Kidney capillary endothelial cell (primary cell): ENCODE data around the gene STKLD1.
"Not testable (repeated sequence)": the region's sequence is repeated elsewhere in the genome, so short reads cannot be mapped to it uniquely, and the experiment has no call there.

ENCODE experiments used
- DNase-seq: peaks from one replicate; pipeline ENCODE4 v3.0.0-alpha.2; 2018; ENCODE audit warnings: low spot score

The STKLD1 gene

GRCh38 chr9:133375724-133376654 lies at the start of gene STKLD1, which contains the start of gene SURF4:
STKLD1 (plus strand) TSS chr9:133376366; CDS start chr9:133376474, 108 bp downstream.
SURF4 (minus strand) TSS chr9:133376060; CDS start chr9:133375969, 91 bp downstream.
- DNase-seq = peak; percentile 94

- DNase-seq = not testable (repeated sequence)
Observed at GRCh38 chr9:133327021-133327420, 49.1 kb upstream of the STKLD1 start.

GRCh38 chr9:133327834-133328484 lies 48.2 kb upstream of the STKLD1 start:
- no peak for DNase-seq

GRCh38 chr9:133329306-133330156 lies 46.6 kb upstream of the STKLD1 start:
- not testable (repeated sequence) for DNase-seq

GRCh38 chr9:133331221-133331620 lies 44.9 kb upstream of the STKLD1 start:
- no peak for DNase-seq

DNA sequence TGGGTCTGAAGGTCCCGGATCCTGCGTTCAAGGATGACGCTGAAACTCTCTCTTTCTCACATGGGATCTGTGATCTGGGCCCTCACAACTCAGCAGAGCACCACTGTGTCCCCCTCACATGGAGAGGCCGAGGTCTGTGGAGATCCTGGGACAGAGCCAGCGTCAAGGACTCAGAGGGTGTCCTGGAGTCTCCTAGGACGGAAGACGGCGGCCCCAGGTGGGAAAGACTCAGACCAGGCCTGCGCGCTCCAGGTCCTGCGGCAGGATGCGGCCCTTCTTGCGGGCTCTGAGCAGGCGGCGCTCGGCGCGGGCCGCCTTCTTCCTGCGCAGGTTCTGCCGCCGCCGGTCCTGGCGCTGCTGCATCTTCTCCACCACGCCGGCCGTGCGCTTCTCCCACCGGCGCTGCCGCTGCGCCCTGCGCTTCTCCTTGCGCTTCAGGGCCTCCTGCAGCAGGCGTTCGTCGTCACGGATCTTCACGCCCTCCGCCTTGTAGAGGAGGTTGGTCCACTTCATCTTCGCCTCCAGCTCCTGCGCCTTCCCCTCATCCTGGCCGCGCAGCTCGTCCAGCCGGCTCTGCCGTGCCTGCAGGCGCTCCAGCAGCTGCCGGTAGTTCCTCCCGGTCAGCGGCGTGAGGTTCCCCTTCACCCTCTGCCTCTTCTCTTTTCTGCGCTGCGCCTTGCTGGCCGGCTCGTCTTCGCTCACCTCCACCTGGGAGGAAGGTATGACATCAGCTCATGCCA lies 44.4 kb upstream of the STKLD1 start:
- DNase-seq = no peak

DNA sequence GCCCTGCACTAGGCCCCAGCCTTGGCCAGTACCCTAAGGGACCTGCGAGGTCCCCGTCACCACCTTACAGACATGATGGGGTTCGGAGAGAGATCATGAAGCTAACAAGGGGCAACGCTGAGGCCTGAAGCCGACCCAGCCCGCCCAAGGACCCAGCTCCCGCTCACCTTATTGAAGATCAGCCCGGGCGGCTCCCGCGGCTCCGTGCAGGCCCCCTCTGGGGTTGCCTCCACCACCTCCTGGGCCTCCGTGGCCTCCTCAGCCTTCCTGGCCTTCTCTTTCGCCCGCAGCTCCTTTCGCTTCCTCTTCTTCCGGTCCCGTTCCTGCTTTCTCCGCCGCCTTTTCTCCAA lies 43.8 kb upstream of the STKLD1 start:
- DNase-seq = no peak

GRCh38 chr9:133333011-133333410 lies 43.2 kb upstream of the STKLD1 start:
- no peak for DNase-seq

DNA sequence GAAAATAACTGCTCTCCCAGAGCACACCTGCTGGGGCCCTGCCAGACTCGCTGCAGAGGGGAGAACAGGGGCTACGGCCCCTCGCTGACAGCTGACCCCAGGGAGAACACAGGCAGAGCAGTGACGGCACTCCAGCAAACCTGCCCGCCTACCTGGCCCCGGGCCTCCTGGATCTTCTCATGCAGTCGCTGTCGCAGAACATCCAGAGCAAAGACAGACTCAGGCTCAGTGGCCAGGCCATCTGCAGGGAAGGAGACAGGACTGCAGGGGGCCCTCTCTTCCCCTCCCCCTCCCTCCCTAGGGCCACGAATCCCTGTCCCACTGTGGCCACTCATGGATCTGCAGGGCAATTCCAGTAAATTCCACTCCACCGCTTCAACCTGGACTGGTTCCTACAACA lies 42.6 kb upstream of the STKLD1 start:
- no peak for DNase-seq

DNA sequence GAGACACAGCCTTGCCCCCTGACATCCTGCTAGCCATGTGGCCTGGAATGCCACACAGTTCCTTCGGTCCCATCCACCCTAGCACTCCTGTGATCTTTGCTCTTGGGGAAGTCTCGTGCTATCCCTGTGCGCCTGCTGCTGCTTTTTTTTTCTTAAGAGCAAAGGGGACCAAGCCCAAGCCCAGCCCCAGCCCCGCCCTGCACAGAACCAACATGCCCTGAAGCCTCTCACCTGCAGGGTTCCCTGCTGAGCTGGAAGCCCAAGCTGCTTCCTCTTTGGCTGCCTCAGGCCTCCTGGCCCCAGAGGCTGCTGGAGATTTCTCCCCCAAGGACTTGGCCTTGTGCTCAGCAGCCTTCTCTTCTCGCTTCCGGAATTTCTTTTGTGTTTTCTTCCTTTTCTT lies 42.0 kb upstream of the STKLD1 start:
- no peak for DNase-seq

- DNase-seq = not testable (repeated sequence)
Observed at GRCh38 chr9:133334888-133335287, 41.3 kb upstream of the STKLD1 start.

DNA sequence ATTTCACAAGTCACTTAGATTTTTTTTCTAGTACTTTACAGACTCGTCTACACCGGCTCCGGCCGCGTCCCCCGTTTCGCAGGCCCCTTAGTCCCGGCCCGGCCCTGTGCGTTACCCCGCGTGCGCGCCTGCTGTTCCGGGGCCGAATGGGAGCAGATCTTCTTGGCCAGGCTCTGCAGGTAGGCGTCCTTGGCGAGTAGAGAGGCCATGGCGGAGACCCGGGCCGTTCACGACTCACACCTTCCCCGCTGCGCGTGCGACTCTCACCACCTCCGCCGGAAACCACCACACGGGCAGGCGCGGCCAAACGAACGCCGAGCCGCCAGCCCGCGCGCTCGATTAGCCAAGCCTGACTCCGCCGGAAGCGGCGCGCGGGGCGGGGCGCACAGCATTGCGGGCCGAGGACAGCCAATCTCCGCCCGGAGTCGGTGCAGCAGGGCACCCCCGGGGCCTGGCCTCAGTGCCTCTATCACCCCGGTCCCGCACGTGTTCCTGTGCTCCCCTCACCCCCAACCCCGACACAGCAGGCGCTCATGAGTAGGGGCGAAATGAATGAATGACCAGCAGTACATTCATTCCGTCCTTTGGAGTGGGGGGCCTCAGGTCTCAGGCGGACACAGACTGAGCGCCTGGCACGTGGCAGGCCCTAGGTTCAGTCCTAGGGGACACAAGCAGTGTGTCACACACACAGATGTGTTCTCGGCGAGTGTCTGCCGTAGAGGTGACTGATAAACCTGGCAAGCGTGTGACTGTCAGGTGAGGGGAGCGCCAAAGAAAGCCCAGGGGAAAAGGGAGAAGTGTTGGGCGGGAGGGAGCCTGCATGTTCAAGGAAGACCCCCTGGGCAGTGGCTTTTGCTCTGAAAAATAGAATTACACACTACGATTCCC lies 40.0 kb upstream of the STKLD1 start, which contains the start of gene SURF6:
TSS of gene SURF6 (minus strand) at position 265 of the 888 bp plus-strand sequence. CDS start at position 209, 56 bp downstream.
- DNase-seq = peak; percentile 80

DNA sequence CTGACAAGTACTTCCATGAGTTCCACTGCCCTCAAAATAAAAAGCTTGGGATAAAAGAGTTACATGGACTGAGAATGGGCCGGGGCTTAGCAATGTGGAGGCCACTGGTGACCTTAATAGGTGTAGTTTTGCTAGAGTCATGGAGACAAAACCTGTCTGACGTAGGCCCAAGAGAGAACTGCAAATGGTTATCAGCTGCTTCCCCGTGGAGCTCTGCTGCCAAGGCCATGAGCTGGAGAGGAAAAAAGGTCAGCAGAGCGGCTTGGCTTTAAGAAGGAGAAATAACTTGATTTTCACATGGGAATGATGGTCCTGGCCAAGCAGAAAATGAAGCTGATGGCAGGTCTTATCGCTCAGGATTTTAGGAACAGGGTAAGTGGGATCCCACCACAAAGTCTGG lies 36.5 kb upstream of the STKLD1 start:
- DNase-seq = no peak

- DNase-seq = no peak
Observed at GRCh38 chr9:133340256-133340655, 35.9 kb upstream of the STKLD1 start.

DNA sequence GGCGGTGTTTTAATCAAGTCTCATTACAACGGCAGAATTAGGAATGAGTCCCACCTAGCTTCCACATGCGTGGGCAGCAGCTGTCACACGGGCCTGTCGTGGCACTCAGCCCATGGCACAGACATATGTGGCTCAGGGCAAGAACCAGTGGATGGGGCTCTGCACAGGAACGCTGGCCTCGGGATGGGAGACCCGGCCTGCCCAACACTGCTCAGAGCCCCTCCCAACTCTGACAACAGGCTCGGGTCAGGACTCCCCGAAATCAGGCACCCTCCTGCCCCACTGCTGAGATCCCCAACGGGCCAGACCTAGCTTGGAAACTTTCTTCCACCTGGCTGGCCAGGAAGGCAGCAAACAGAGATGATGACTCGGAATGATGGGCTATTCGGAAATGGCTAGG lies 35.2 kb upstream of the STKLD1 start:
- DNase-seq = no peak

DNA sequence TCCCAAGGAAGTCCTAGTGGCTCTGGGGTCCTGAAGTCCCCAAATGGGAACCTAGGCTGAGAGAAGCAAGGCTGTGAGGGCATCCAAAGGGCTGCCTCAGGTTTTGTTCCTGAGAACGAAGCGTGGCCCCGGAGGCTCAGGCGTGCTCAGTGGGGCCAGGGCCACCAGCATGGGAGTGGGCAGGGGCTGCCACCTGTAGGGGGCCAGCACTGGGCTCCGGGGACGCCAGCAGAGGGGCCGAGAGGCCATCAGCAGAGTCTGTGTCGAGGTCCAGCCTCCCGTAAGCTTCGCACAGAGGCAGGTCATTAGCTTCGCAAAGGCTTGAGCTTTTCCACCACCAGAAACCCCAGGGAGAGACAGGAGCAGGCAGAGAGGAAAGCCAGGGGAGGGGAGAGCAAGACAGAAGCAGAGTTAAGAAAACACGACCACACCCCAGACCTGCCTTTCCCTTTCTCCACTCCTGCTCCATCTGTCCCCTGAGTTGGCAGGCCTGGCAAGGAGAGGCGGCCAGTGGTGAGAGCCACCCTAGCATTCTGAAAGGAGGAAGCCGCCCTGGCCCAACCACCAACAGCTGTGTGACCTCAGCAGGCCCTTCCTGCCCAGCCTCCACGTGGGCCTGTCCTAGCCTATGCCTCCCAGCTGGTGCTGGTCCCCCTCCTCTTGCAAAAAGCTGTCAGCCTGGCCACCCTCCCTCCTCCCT lies 34.6 kb upstream of the STKLD1 start:
- no peak for DNase-seq

DNA sequence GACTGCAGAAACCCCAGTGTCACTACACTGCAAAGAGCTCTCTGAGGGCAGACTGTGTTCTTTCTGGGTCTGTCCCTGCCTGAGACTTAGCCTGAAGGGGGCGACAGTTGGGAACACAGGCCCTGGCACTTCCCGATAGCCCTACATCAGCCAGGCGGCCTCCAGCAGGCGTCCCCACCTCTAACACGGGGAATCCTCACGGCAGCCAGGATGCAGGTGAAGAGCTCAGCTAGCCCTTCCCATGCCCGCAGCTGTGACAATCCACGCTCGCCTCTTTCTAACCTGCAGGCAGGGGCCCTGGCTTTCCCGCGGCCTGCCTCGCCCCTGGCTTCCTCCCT lies 34.1 kb upstream of the STKLD1 start:
- no peak for DNase-seq

DNA sequence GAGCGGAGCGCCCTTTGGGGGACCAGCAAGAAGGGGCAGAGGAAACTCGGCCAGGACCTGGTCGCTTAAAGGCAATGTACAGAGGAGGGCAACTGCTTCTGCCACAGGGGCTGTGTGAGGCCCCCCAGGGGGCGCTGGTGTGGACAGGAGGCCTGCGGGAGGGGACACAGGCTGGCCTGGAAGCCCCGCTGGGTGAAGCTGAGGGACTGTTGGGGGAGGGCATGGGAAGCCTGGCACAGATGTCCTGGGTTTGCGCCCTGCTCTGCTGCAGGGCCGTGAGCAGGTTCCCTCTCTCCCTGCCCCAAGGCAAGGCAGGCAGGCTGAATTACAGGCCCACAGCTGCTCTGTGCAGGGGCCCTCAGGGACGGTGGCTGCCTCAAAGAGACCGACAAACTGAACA lies 33.6 kb upstream of the STKLD1 start:
- no peak for DNase-seq

DNA sequence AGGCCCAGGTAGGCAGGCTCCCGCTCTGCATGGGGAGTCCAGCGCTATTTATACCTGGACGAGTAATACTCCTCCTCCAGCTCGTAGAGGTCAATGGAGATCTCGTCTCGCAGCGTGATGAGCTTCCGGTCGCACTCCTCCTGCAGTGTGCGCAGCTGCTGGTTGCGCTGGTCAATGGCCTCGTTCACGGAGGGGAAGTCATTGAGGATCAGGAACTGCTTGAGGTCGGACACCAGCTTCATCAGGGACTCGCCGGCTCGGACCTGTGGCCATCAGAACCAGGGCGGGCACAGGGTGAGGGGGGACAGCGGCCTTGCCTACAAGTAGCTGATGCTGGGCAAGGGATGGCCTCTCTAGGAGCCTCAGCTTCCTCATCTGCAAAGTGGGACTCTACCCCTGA lies 32.1 kb upstream of the STKLD1 start:
- DNase-seq = no peak

DNA sequence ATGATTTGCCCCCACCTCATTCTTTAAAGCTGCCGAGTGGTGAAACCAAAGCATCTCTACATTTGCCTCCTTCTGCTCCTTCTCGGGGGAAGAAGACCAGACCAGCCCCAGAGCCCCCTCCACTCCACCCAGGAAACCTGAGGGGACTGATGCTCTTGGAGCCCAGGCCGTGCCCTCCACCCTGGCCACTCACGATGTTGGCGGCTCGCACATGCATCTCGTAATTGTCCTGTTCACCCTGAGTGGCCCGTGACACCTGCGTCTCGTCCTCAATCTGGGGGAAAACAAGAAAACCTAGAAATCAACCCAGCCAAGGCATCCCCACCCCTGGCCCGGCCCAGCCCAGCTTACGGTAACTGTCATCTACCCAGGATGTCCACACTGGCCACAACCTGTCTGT lies 31.2 kb upstream of the STKLD1 start:
- no peak for DNase-seq
